ENCODE results near the gene ALDH18A1. TPM values are rescaled to one million over a fixed set of nuclear protein-coding genes. Genes with fewer than 3 reads are reported as not detected.

Gene ALDH18A1
- polyA plus RNA-seq, 1 donor, result 83.8 TPM

GRCh38 chr10:95579835-95580535, 76.5 kb downstream of the ALDH18A1 start:
- no peak for DNase-seq

- DNase-seq, result no peak
Measured at GRCh38 chr10:95579292-95579691, 77.2 kb downstream of the ALDH18A1 start.

- no peak for DNase-seq
Measured at GRCh38 chr10:95578619-95579018, 77.9 kb downstream of the ALDH18A1 start.

GRCh38 chr10:95574649-95575365, 81.7 kb downstream of the ALDH18A1 start:
- DNase-seq, result no peak

- DNase-seq, result no peak
Measured at GRCh38 chr10:95573964-95574604, 82.4 kb downstream of the ALDH18A1 start.

- no peak for DNase-seq
Measured at GRCh38 chr10:95573527-95573926, 83.0 kb downstream of the ALDH18A1 start.

GRCh38 chr10:95572131-95572820, 84.2 kb downstream of the ALDH18A1 start:
- no peak for DNase-seq

- DNase-seq, result no peak
Measured at GRCh38 chr10:95571390-95571789, 85.1 kb downstream of the ALDH18A1 start.

- no peak for DNase-seq
Measured at GRCh38 chr10:95569368-95569767, 87.1 kb downstream of the ALDH18A1 start.

- DNase-seq, result no peak
Measured at GRCh38 chr10:95567903-95568630, 88.4 kb downstream of the ALDH18A1 start.

- DNase-seq, result no peak
Measured at GRCh38 chr10:95566136-95566535, 90.4 kb downstream of the ALDH18A1 start.

GRCh38 chr10:95565336-95565735, 91.2 kb downstream of the ALDH18A1 start:
- no peak for DNase-seq

- DNase-seq, result no peak
Measured at GRCh38 chr10:95564291-95564690, 92.2 kb downstream of the ALDH18A1 start.

- DNase-seq, result no peak
Measured at GRCh38 chr10:95562341-95562965, 94.1 kb downstream of the ALDH18A1 start.

- DNase-seq, result no peak
Measured at GRCh38 chr10:95561864-95562177, 94.7 kb downstream of the ALDH18A1 start.

- DNase-seq, result peak; percentile 95
Measured at GRCh38 chr10:95561177-95561863, 95.2 kb downstream of the ALDH18A1 start, which contains the start of gene SORBS1. SORBS1 (minus strand) TSS chr10:95561371; CDS start chr10:95441135, 120,236 bp downstream.

- DNase-seq, result peak; percentile 55
Measured at GRCh38 chr10:95560278-95561176, 96.0 kb downstream of the ALDH18A1 start.

- no peak for DNase-seq
Measured at GRCh38 chr10:95559896-95560277, 96.6 kb downstream of the ALDH18A1 start.

- no peak for DNase-seq
Measured at GRCh38 chr10:95559471-95559870, 97.0 kb downstream of the ALDH18A1 start.
